Right ventricle myocardium inferior (tissue), 1 donor: ENCODE measurements around the gene CRYGS. TPM values are rescaled to one million over a fixed set of nuclear protein-coding genes. Genes with fewer than 3 reads are reported as not detected.

Experiments used
- ATAC-seq: fragments of 200-7000 bp; cut with Tn5 transposase; one replicate; pipeline ENCODE4 v1.9.1; 2020; ENCODE audit warnings: mild to moderate bottlenecking, moderate library complexity
- DNase-seq: peaks from one replicate; pipeline ENCODE4 v3.0.0; 2021; ENCODE audit errors: missing footprints
- intact Hi-C: fragments of 100-400 bp; cut with DNase I; formaldehyde crosslinking; loops from one replicate; pipeline ENCODE4 v1.11.0; 2022
- total RNA-seq: library from RNA; stranded (reverse); fragmentation: NEBNext Ultra II Directional; extraction: Animal tissue kit (Norgen Biotek cat#: 25700); gene quantifications from one replicate; pipeline ENCODE4 v1.2.1, GENCODE V29; 2021
- donor health status: DM: no; HTN: yes; CAD: no; lungs with severe emphysema.

Gene CRYGS
- total RNA-seq, 1 donor from 2014 or later = 1.2 TPM

- DNase-seq = no peak
Measured at GRCh38 chr3:186524616-186525015, 19.6 kb downstream of the CRYGS start.

GRCh38 chr3:186523434-186523833 lies 20.7 kb downstream of the CRYGS start:
- intact Hi-C loops = no loop called here
- ATAC-seq (no peak), DNase-seq (no peak)

More at GRCh38 chr3:186524616-186525015, 19.6 kb downstream of the CRYGS start:
- no peak for ATAC-seq
- intact Hi-C loops = no loop called here

GRCh38 chr3:186523022-186523421 lies 21.2 kb downstream of the CRYGS start:
- DNase-seq = no peak
- intact Hi-C loops = no loop called here
- no peak for ATAC-seq

- no peak for DNase-seq
- no peak for ATAC-seq
- intact Hi-C loops = no loop called here
Measured at GRCh38 chr3:186520957-186521842, 23.0 kb downstream of the CRYGS start.

GRCh38 chr3:186520431-186520830 lies 23.7 kb downstream of the CRYGS start:
- ATAC-seq = no peak
- no peak for DNase-seq
- intact Hi-C loops = no loop called here

GRCh38 chr3:186519021-186519658 lies 25.0 kb downstream of the CRYGS start:
- ATAC-seq (no peak), DNase-seq (no peak)
- intact Hi-C loops = no loop called here

GRCh38 chr3:186517218-186517617 lies 27.0 kb downstream of the CRYGS start:
- DNase-seq = no peak
- ATAC-seq = no peak
- intact Hi-C loops = no loop called here

- no peak for DNase-seq
- ATAC-seq = no peak
- intact Hi-C loops = no loop called here
Measured at GRCh38 chr3:186516646-186517045, 27.5 kb downstream of the CRYGS start.

- intact Hi-C loops = no loop called here
- DNase-seq (no peak), ATAC-seq (no peak)
Measured at GRCh38 chr3:186515125-186515524, 29.1 kb downstream of the CRYGS start.

GRCh38 chr3:186514296-186515002 lies 29.7 kb downstream of the CRYGS start:
- no peak for ATAC-seq
- intact Hi-C loops = no loop called here
- DNase-seq = no peak

- DNase-seq = no peak
- intact Hi-C loops = no loop called here
- no peak for ATAC-seq
Measured at GRCh38 chr3:186513386-186513785, 30.8 kb downstream of the CRYGS start.

GRCh38 chr3:186512570-186513302 lies 31.4 kb downstream of the CRYGS start:
- intact Hi-C loops = no loop called here
- ATAC-seq (no peak), DNase-seq (no peak)

GRCh38 chr3:186511702-186512101 lies 32.5 kb downstream of the CRYGS start:
- ATAC-seq = no peak
- intact Hi-C loops = no loop called here
- no peak for DNase-seq

- ATAC-seq = no peak
- DNase-seq = no peak
- intact Hi-C loops = no loop called here
Measured at GRCh38 chr3:186511245-186511644, 32.9 kb downstream of the CRYGS start.

- DNase-seq (no peak), ATAC-seq (no peak)
- intact Hi-C loops = no loop called here
Measured at GRCh38 chr3:186510374-186511079, 33.7 kb downstream of the CRYGS start.

GRCh38 chr3:186509423-186509822 lies 34.8 kb downstream of the CRYGS start:
- intact Hi-C loops = no loop called here
- DNase-seq (no peak), ATAC-seq (no peak)

- no peak for DNase-seq
- intact Hi-C loops = no loop called here
- no peak for ATAC-seq
Measured at GRCh38 chr3:186506857-186507256, 37.3 kb downstream of the CRYGS start.

GRCh38 chr3:186506191-186506739 lies 37.9 kb downstream of the CRYGS start:
- DNase-seq (no peak), ATAC-seq (no peak)
- intact Hi-C loops = no loop called here
